ENCODE measurements around the gene ADORA2A.

ADORA2A gene

DNA sequence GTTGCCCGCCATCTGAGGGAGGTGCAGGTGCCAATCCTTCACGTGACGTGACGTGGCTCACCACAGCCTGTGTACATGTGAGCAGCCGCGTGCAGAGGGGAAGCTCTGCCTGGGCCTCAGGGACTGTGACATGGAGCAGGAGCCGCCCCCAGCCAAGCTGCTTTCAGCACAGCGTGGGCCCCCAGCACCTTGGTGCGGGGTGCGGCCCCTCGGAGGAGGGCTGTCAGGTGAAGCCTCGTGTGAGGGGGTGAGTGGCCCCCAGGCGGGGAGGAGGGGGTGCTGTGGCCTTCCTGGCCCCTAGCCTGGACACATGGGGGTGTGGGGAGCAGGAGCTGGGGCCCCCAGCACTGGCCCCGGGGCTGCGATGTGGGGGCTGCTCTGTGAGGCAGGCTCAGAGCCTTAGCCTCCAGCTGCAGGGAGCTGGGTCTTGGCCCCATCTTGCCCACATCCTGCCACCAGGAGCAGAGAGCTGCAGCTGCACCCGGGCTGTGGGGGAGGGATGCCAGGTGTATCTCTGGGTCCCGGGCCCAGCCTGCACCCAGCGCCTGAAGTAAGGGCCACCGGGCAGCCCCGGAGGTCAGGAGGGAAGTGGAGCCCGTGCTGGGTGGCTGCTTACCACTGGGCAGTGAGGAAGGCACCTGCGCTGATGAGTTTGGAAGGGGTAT, at the start of gene ADORA2A:
Gene ADORA2A (plus strand): TSS at position 100 of the 665 bp plus-strand sequence. CDS start 5,806 bp downstream, outside the sequence.
- no peak for DNase-seq

DNA sequence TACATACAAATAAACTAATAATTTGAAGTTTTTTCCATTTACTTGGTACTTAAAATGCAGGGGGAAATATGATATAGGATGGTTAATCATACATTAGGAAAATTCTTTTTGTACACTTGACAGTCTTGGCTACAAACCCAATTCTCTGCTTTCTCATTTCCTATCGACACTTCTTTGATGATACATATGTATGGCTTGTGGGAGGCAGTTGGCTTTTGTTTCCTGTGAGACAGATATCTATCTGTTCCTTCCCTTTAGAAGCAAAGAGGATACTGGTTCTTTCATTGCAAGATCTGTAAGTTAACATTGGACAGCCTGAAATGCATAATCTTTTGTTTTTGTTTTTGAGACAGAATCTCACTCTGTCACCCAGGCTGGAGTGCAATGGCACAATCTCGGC, 47.9 kb upstream of the ADORA2A start:
- peak; percentile 47 for DNase-seq

DNA sequence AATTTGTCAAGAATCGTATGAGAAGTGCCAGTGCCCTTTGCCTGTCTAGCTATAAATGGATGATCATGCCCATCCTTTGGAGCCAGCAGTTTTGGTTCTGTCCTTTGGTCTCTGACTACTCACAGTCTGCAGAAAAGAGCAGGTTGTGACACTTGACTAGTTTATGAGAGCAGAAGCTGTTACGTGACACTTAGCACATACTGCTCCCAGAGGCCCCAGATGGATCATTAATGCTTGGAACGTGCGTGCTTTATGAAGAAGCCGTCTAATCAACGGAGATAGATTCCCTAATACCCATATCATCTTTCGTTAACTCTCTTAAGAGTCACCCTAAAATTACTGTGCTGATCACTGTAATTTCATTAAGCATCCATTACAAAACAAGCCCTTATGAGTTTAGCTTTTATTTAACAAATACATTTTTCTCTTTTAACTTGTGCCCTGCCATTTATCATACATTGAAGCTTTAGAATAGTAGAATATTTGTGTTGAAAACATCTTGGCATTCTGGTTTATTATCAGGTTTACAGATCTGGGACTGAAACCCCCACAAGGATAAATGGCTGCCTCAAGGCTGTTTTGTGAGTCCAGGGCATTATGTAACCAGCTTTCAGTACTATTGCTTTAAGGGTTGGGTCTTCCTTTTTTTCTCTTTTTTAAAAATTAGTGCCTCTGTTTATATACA, 47.0 kb upstream of the ADORA2A start:
- peak; percentile 97 for DNase-seq

DNA sequence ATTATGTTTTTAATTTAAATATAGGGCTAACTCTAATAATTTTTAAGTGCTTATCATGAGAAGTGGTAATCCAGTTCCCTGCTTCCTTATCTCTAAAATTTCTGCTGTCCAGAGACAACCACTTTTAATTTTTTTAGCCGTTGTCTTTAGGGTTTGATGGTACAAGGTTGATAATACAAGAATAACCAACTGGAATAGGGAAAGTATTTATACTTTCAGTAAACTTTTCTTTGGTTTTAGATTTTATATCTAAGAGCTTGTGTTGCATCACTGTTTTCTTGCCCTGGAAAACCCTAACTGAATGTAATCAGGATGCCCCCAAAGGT, 46.5 kb upstream of the ADORA2A start:
- DNase-seq = no peak

DNA sequence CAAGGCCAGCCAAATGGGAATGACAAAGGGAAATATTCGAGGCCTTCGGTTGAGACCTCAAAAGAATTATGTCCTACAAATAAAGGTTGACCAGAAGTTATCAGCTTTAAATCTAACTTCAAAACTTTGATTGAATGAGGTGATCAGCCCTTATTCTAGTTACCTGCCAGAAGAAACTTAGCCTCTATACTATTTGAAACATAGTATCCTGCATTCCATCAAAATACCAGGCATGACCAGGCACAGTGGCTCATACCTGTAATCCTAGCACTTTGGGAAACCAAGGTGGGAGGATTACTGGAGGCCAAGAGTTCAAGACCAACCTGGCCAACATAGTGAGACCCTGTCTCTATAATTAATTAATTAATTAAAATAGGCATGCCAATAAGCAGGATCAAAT, 44.3 kb upstream of the ADORA2A start:
- no peak for DNase-seq

DNA sequence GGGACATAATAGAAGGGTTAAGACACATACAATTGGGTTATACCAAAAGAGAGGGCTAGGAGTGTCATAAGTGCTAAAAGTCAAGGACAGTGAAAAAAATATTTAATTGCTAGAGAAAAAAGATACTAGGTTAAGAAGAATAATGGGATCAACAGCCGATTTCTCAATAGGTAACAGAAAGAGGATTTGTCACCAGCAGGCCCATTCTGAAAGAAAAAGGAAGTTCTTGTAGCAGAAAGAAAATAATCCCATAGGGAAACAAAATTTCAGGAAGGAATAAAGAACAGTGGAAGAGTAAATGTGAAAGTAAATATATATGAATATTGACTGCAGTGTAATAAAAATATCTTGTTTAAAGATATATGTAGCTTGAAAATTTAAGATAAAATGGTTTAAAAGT, 43.3 kb upstream of the ADORA2A start:
- DNase-seq = no peak

DNA sequence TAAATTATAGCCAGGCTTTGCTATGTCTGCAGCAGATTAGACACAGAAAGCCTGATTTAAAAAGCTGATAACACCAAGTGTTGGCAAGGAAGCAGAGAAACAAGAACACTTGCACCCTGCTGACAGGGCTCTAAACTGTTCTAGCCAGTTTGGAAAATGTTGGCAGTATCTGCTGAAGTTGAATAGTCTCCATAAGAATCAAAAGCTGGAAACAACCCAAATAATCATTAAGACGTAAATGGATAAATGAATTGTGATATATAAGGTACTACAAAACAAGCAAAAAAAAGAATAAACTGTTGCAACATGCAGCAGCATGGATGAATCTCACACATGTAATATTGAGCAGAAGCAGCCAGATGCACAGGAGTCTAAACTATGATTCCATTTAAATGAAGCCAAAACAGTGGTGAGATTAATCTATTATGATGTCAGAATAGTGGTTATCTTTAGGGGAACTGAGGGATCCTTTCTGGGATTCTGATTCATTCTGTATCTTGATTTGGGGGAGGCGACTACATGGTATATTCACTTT, 40.4 kb upstream of the ADORA2A start:
- DNase-seq = no peak

DNA sequence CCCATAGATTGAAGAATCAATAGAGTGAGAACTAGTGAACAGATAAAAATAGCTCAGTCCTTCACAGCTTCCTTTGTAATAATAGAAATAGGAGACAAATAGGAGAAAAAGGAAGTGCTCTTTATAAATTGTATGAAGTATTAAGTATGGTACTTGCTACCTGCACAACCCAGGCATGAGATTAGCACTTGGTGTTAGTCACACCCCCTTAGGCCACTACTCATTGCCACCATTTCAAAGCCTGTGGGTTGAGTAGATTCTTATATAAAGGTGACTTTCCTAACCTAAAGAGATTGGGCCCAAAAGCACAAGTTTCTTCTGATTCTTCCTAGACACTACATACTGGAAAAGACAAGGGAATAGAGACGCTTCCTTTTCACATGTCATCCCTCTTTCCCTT, 37.7 kb upstream of the ADORA2A start:
- no peak for DNase-seq

DNA sequence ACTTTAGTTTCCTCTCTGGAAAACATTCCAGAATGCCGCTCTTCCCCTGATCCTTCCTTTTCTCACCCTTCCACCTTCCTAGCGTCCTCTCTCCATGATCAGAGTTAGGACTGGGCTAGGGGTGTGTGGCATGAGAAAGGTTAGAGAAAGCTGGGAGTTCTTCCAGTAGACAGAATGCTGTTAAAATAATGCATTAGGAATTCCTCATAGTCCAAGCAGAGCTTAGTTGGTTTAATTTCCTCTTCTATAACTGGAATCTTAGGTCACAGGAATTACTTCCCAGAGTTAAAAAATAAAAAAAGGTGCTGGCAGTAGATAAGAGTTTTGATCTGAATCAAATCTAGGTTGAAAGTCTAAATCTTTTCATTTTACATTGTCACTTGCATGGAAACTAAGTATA, 37.2 kb upstream of the ADORA2A start:
- no peak for DNase-seq

DNA sequence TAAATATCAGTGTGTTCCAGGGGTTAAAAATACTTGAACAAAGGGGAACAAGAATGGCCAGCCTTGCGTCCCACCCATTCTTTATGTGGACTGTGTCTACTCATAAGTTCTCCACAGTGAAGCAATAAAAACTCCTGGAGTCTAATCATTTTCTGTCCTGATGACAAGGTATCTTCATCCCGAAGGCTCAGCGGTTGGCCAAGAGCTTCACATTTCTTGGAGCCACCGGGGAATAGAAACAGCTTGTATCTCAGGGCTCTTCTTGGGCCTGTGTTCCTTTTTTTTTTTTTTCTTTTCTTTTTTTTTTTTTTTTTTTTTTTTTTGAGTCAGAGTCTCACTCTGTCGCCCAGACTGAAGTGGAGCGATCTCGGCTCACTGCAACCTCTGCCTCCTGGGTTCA, 36.8 kb upstream of the ADORA2A start:
- no peak for DNase-seq

DNA sequence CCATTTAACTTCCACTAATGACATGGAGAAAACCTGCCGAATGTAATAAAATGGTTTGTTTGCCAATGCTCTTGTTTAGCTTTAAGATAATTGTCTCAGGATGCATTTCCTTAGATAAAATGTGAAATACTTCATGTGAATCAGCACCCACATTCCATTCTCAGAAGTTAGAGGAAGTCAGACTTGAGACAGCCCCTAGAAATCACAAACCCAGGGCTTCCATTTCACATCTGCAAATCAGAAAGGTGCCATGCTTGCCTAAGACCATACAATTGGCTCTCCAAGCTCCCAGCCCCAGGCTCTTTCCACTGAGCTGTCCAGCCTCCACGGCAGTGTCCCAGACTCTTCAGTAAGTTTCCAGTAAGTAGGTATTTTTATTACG, 35.6 kb upstream of the ADORA2A start:
- no peak for DNase-seq

DNA sequence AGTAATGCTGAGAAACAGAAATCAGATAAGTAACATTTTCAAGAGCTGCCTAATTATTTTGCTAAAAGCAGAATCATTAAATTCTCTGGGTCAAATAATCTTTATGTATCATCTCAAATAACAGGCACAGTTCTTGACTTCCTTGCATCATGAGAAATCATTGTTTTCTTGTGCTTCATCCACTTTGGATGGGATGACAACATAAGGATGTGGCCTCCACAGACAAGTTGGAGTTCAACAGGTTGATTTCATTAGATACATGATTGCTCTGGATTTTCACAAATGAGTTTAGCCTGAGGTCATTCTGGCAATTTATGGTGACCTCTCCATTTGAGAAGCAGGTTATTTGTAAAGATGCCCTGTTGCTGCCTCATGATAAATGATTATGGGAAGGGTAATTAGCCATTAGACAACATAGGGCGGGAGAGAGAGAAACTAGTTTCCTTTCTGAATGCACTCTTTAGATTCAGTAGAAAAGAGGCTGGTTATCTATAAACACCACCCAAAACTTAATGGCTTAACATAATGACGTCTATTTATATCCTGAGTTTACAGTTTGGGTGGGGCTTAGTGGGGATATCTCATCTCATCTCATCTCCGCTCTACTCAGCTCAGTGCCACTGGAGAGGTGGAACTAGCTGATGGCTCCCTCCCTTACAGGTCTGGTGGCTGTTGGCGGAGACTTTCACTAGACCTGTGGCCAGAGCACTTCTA, 35.0 kb upstream of the ADORA2A start:
- no peak for DNase-seq

DNA sequence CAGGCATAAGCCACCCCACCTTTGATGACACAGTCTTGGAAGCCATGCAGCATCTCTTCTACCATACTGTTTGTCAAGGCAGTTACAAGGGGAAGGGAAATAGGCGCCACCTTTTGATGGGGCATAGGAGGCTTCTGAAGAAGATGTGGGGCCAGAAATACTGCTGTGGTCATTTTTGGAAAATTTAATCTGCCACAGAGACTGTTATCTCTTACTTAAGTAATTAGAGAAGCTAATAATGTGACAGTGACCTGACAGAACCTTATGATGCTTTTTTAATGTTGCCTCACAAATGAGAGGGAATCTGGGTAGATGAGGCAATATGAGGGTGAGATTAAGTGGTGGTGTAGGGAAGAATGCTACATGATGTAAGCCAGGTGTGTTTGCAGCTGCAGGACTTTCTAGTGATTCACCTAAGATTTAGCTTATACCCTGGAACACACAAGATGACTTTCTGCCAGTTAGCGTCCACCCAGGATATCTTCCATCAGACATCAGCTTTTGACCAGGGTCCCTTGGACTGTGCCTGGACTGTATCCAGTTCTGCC, 34.3 kb upstream of the ADORA2A start:
- no peak for DNase-seq

DNA sequence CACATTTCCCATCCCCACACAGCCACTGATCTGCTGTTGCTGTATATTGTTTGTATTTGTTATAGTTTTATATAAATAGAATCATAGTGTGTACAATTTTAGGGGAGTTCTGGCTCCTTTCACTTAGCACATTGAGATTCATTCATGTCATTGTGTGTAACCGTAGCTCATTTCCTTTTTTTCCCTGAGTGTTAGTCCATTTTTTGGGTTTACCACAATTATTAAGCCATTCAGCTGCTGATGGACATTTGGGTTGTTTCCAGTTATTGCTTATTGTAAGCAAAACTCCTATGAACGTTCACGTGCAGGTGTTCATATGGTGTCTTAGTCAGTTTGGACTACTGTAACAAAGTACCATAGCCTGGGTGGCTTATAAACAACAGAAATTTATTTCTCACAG, 33.6 kb upstream of the ADORA2A start:
- DNase-seq = no peak

DNA sequence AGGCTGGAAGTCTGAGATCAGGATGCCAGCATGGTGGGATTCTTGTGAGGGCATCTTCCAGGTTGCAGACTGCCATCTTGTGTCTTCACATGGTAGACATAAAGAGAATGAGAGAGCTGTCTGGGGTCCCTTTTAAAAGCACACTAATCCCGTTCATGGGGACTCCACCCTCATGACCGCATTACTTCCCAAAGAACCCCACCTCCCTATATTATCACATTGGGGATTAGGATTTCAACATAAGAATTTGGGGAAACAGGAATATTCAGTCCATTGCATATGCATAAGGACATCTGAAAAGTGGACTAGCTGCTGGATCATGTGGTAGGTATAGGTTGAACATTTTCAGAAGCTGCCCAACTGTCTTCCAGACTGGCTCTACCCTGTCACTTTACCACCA, 33.1 kb upstream of the ADORA2A start:
- DNase-seq = no peak

DNA sequence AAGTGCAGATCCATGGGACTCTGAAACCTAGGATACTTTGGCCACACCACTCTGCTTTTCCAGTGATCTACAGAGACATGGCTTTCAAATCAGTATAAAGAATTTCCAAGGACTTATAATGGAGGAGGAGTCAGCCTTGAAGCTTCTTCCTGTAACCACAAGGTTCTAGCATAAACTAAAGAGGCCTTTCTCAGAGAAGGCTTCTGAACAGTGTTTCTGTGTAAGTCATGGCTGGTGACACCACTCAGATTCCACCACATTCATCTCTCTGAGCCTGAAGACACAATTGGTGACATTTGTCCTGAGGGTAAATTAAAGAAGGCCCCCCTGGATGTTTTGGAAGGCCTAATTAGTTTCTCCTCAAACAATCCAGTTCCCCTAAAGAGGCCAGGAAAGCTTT, 29.0 kb upstream of the ADORA2A start:
- no peak for DNase-seq

DNA sequence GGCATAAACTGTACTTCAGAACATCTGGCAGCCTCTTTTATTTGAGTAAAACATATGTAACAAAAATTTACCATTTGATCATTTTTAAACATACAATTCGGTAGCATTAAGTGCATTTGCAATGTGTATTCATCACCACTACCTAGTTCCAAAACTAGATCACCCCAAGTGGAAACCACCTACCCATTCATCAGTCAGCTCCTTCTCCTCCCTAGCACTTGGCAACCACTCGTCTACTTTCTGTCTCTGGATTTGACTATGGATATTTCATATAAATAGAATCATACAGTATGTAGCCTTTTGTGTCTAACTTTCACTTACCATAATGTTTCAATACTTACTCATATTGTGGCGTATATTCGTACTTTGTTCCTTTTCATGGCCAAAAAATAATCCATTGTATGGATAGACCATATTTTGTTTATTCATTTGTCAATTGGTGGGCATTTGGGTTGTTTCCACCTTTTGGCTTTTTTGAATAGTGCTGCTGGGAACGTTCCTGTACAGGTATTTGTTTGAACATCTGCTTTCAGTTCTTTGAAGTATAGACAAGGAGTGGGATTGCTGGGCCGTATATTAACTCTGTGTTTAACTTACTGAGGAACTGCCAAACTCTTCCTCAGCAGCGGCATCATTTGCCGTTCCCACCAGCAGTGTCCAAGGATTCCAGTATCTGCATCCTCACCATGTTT, 27.2 kb upstream of the ADORA2A start:
- DNase-seq = no peak

DNA sequence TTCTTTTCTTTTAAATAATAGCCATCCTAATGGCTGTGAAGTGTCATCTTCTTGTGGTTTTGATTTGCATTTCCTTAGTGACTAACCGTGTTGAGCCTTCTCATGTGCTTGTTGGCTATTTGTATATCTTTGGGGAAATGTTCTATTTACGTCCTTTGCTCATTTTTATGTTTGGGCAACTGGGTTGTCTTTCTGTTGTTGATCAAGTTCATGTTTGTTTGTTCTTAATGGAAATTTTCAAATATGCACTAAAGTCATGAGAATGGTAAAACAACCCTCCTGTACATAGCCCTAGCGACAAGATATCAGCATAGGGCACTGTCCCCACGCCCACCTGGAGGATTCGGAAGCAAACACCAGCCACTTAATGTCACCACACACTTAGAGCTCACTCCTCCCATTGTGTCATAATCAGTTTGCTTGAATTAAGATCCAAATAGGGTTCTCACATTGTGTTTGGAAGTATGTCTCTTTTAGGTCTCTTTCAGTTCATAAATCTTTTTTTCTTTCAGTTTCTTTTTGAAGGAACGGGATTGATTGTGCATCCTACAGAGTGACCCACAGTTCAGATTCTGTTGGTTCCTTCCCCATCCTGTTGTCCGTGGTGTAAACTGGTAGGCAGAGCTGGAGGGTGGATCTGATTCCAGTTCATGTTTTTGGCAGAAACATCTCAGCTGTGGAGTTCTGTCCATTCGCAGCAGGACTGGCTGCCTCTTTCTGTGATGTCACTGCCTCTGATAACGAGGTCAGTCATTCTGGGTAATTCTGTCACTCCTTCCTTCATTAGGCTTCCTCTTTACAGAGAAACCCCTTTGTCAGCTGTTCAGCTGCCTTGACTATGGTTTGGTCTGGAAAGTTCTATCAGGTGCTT, 26.4 kb upstream of the ADORA2A start:
- DNase-seq = no peak

DNA sequence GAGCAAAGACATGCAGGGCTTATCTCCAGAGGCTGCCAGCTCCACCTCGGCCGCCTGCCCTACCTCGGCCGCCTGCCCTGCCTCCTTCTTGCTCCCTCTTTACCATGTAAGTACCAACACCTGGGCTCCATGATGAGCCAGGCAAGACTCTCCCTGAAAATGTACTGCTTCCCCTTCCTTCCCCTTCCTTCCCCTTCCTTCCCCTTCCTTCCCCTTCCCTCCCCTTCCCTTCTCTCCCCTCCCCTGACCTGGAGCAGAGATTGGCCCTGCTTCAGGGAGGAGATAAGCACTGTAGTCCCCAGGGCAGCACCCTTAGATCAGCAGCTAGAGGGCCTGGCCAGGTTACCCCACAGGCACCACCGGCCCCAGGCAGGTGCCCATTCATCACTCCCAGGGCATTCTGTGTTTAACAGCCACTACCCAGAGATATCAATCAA, 25.4 kb upstream of the ADORA2A start:
- no peak for DNase-seq

DNA sequence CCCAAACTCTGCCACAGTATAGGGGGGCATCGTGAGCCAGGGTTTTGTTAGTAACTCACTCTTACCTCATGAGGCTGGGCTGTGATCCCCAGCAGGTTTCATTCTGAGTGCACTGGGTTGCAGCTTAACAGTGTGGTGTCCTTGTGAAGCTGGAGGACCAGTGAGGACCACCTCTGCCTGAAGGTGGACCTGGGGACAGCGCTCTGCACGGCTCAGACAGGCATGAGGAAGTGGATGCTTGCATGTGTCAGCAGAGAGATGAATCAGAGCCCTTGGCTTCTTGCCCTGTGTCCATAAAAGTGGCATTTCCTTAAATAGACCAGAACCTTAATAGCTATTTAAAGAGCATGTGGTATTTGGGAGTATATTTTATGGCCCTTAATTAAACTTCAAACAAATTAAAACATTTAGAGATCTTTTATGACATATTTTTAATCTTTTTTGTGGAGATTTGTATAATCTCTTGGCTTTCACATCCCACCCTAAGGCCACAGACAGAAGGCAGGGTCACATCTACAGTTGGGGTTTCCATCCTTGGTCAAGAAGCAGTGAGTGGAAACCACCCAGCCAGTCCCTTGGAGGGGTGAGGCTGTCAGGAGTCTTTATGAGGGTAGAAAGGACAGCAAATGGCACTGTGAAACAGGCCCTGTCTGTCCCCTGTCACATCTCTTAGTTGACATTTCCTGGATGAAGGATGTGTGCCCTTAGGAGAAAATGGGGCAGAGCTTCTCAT, 24.8 kb upstream of the ADORA2A start:
- DNase-seq = no peak

DNA sequence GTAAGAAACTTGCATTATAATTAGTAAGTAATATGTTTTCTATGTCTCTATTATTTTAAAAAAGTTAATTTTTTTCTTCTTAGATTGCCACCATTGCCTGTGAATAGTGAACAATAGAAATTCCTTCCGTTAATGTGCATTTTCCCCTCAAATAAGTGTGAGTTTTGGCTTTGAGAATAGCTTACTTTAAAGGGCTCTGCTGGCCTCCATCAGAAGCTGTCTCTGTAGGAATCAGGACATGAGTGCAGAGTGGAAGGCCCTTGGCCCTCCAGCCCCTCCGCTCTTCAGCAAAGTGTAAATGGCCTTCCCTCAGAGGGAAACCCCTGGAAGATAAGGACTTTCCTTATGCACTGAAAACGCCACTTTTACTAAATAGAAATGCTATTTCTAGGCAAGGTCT, 24.1 kb upstream of the ADORA2A start:
- no peak for DNase-seq

Measured in NCI-H82 (cell line).